ENCODE data around the gene RPS6KB2.

RPS6KB2 gene

GRCh38 chr11:67428052-67429001, at the start of gene RPS6KB2:
TSS of gene RPS6KB2 (plus strand) at chr11:67428494. CDS start at chr11:67428546, 52 bp downstream.
- TF ChIP-seq, protein P1, sequence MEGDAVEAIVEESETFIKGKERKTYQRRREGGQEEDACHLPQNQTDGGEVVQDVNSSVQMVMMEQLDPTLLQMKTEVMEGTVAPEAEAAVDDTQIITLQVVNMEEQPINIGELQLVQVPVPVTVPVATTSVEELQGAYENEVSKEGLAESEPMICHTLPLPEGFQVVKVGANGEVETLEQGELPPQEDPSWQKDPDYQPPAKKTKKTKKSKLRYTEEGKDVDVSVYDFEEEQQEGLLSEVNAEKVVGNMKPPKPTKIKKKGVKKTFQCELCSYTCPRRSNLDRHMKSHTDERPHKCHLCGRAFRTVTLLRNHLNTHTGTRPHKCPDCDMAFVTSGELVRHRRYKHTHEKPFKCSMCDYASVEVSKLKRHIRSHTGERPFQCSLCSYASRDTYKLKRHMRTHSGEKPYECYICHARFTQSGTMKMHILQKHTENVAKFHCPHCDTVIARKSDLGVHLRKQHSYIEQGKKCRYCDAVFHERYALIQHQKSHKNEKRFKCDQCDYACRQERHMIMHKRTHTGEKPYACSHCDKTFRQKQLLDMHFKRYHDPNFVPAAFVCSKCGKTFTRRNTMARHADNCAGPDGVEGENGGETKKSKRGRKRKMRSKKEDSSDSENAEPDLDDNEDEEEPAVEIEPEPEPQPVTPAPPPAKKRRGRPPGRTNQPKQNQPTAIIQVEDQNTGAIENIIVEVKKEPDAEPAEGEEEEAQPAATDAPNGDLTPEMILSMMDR (conservative IDR thresholded peaks at IDR 0.05; ENCODE audit: low read length): no peak
- DNase-seq (ENCODE audit: low read depth): peak; percentile 96
- peak within 1 kb of the TSS; percentile 98 for H3K4me3 ChIP-seq (ENCODE audit: low read length)

GRCh38 chr11:67378544-67378943, 49.8 kb upstream of the RPS6KB2 start:
- H3K4me3 ChIP-seq (ENCODE audit: low read length): no peak overlapping the region
- TF ChIP-seq, protein P1 (conservative IDR thresholded peaks at IDR 0.05; ENCODE audit: low read length): no peak
- DNase-seq (ENCODE audit: low read depth): no peak

DNA sequence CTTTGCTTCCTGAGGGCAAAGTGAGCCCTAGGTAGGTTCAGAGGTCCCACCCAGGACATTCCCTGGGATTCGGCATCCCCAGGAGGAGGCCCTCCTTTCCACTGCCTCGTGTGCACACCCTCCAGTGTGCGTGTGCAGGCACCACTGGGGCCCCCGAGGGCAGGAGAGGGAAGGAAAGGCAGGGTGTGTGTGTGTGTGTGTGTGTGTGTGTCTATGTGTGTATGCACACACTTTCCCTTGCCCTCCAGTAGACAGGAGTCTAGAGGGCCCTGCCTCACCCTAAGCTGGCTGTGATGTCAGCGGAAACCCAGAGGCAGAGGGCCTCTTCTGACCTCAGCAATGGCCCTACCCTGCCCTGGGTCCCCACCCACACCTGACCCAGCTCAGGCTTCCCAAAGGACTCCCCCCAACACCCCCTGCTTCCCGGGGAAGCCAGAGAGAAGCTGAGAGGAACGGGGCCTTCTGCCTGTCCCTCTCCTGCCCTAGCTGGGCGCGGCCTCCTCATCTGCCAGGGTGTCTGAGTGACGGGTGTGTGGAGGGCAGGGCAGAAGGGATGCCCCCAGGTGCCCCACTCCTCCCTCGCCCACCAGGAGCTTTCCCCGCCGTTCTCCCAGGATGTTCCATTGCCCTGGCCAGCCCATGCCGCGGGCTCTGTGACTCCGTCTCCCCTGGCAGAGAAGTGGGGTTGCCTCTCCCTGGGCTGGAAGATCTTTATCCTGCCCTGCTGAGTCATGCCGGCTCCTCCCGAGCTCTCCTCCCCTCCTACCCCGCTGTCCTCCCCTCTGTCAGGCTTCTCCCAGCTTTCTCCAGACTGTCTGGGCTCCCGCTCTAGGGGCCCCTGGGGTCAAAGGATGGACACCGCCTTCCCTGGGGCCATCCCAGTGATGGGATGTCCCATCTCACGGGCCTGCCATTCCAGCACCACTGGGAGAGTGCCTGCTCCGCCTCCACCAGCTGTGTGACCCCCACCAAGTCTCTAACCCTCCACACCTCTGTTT, 48.9 kb upstream of the RPS6KB2 start:
- peak; percentile 59 for DNase-seq (ENCODE audit: low read depth)
- TF ChIP-seq, protein P1 (conservative IDR thresholded peaks at IDR 0.05; ENCODE audit: low read length): no peak
- no peak overlapping the region for H3K4me3 ChIP-seq (ENCODE audit: low read length)

GRCh38 chr11:67381244-67381972, 46.9 kb upstream of the RPS6KB2 start:
- TF ChIP-seq, protein P1 (conservative IDR thresholded peaks at IDR 0.05; ENCODE audit: low read length): no peak
- H3K4me3 ChIP-seq (ENCODE audit: low read length): no peak overlapping the region
- no peak for DNase-seq (ENCODE audit: low read depth)

DNA sequence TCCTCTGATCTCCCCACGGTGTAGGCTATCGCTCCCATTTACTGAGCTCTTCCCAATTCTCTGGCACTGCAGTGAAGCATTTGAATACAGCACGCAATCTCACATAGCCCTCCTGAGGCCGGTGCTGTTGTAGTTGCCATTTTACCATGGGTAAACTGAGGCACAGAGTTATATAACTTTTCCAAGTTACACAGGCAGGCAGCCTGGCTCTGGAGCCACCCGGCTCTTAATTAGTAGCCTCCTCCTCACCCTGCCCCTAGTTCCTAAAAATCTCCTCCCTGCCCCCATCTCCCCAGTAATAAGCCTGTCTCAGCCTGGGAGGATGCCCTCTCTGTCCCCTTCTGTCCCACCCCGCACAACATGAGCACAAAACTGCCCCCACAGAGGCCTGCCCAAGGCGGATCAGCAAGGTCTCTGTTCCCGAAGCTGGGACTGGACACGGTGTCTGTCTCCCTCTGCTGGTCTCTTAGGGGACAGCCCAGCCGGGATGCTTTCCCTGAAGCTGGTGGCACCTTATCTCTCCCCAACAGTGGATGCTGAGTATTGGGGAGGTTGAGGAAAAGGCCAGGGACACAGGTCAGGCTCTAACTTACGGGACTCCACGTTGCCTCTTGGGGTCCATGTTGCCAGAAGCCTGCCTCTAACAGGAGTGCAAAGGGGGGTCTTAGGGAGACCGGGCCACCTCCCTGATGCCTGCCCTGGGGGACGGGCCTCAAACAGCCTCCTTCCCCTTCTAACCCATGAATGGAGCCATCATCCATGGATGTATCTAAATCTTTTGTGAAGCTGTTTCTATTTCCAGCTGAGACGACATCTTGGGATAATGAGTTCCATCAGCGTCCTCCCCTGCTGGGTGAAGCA, 45.8 kb upstream of the RPS6KB2 start:
- H3K4me3 ChIP-seq (ENCODE audit: low read length): no peak overlapping the region
- DNase-seq (ENCODE audit: low read depth): peak; percentile 70
- TF ChIP-seq, protein P1 (conservative IDR thresholded peaks at IDR 0.05; ENCODE audit: low read length): peak; percentile 99
